HG03064 (cell line): ENCODE results near the gene MAP3K9.

ENCODE experiments used
- ATAC-seq: cut with Tn5 transposase; IDR thresholded peaks from one replicate; pipeline ENCODE4 v1.9.1; 2021; ENCODE audit warnings: low read depth; ENCODE audit not compliant: unreplicated experiment

MAP3K9 gene

DNA sequence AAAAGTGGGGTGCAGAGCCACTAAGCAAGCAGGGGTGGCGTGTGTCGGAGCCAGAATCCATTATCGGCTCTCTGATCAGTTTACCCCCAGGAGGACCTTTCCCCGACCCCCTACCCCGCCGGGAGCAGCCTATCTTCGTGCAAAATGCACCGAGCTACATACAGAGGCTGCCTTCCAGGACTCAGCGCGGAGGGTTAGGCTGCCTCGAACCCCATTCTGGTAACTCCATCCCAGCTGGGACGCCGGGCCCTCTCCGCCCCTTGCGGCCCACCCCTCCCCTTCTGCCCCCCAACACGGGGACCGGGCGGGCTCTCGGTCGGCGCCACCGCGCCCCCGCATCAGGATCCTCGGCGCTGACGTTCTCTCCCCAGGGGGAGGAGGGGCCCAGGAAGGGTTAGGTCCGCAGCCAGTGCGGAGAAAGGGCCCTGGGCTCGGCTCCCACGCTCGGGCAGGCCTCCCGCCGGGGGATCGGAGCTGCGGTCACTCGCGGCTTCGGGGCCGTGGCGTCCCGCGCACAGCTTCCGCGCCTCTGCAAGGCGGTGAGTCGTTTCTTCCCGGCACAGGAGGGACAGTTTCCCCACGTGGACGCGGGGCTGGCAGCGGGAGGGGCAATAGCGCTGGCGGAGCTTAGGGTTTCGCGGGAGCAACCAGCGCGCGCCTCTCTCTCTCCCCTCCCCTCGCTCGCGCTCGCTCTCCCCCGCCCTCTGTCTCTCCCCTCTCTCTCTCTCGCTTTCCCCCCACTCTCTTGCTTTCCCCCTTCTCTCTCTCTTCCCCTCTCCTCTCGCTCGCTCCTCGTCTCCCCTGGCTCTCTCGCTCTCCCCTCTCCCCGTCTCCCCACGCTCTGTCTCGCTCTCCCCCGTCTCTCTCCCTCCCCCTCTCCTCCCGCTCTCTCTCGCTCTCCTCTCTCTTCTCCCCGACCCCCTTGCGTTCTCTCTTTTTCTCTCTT, 12.5 kb upstream of the MAP3K9 start:
- no peak for ATAC-seq

- ATAC-seq, result no peak
These were observed 7.2 kb upstream of the MAP3K9 start for GRCh38 chr14:70816525-70816924.

- no peak for ATAC-seq
These were observed 5.2 kb upstream of the MAP3K9 start for GRCh38 chr14:70814466-70814865.

- ATAC-seq, result no peak
These were observed 3.0 kb upstream of the MAP3K9 start for GRCh38 chr14:70812124-70812818.

GRCh38 chr14:70811578-70811977, 2.3 kb upstream of the MAP3K9 start:
- no peak for ATAC-seq

DNA sequence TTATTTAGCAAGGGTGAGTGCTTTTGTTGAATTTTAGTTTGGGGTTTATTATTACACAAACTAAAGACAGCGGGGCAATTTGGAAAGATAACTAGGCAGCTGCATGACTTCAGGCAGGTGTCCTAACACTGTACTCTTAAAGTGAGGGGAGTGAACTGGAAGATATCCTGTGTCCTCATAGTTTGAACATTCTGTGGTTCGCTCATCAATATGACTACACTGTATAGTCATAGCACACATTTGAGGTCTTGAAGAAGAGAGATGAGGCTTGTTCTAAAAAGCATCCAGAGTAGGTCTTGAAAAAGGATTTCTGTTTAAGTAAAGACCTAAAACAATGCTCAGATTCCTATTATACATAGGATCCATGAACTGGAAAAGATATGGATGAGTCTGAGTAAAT, 1.7 kb upstream of the MAP3K9 start:
- no peak for ATAC-seq

DNA sequence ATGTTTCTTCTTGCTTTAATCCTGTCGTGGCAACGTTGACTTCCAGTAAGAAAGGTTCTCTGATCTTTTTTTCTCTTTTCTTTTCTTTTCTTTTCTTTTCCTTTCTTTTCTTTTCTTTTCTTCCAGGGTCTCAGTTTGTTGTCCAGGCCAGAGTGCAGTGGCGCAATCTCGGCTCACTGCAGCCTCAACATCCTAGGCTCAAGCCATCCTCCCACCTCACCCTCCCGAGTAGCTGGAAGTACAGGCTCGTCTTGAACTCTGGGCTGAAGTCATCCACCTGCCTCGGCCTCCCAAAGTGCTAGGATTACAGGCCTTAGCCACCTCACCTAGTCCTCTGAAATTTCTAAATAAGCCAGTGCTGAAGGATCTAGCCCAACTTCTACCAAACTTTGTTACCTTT, 1.3 kb upstream of the MAP3K9 start:
- no peak for ATAC-seq

- ATAC-seq, result peak; percentile 16
These were observed 693 bp downstream of the MAP3K9 start for GRCh38 chr14:70808416-70809224.

- no peak for ATAC-seq
These were observed 1.4 kb downstream of the MAP3K9 start for GRCh38 chr14:70807898-70808415.

DNA sequence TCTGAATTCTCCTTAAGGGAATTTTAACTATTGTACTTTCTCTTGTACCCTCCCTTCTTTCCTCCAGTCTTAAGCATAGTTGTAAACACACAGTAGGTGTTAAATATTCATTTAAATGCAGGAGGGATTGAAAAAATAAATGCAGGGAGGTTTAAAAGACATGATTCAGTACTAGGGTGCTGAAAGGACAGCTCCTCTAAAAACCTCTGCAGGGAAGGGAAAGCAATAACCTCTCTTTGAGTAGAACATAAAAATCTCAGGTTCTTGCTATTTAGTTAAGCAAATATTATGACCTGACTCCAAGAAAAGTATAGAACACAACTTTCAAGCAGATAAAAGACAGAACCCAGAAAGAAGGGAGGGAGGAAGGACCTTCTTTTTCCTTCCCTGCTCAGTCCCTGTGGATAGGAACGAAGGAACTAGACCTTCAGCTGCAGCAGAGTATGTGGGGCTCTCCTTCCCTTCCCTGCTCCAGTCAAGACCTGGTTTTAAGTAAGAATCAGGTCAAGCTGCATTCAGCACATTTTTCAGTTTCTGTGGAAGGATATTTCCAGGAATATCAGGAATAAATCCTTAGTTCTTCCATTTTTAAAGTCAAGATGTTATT, 4.7 kb downstream of the MAP3K9 start:
- ATAC-seq, result no peak

DNA sequence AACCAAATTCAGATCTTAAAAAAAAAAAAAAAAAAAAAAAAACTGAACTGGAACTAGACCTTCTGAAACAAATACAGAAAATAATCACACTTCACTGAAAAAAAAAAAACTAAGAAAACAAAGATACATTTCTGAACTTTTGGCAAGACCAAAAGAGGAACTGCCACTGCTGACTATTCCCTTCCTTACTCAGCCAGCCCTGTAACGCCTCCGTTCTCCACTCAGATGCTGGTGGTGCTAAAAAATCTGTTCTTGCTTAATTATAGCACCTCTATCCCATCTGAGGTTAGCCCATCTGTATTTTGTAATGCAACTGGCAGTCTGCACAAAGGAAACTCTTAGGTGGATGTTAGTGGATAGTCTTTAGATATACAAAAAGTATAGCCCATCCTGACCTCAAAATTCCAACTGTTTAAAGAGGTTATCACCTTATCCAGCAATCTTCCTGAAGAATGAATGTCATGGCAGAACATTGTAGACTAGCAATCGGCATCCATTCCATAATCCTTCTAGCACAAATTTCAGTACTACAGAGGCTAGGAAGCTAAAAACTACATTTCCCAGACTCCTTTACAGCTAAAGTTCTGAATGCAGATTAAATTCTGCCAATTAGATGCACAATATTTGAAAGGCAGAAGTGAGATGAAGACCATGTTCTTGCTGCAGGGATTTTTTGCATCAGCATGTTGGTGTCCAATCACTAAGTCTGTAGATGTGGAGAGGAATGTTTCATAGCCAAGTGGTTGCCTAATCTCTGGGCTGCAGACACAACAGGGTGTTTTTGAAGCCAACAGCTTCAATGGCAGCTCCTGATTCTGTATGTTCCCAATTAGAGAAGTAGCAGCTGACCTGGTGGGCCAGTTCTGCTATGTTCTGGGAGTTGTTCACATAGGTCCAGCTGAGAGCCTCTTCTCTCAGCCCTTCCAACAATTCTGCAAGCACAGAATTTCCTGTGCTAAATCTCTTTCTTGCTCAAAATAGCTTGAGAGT, 5.7 kb downstream of the MAP3K9 start:
- ATAC-seq, result peak; percentile 73

DNA sequence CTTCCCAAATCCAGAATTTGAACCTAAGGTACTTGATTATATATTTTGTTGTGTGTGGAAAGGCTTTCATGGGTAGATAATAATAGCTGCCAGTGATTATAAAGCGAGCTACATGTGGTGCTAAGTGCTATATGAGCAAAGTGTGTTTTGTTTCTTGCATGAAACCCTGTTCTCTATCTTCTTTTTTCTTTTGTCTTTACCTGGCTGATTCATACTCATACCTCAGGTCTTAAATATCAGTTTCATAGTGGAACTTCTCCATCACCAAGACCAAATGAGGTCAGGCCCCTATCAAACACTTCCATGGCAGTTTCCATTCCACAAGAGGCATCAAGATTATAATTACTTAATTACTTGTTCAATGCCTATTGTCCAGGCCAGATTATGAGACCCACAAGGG, 6.9 kb downstream of the MAP3K9 start:
- ATAC-seq, result no peak

GRCh38 chr14:70801836-70802235, 7.5 kb downstream of the MAP3K9 start:
- ATAC-seq, result no peak

DNA sequence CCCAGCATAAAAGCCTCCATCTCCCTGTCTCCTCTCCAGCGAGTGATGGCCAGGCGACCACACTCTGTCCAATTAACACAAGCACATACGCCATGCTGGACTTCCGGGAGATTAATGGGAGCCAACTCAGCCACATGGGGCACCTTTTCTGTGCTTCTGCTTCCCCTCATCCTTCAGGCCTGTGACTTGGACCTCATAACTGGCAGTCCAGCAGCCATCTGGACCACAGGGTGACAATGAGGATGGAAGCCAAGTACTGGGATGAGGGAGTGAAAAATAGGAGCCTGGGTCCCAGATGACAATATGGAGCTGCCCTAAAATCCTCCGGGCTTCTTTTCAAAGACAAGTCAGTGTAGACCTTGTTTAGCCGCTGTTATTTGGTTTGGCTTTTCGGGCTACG, 12.8 kb downstream of the MAP3K9 start:
- no peak for ATAC-seq

DNA sequence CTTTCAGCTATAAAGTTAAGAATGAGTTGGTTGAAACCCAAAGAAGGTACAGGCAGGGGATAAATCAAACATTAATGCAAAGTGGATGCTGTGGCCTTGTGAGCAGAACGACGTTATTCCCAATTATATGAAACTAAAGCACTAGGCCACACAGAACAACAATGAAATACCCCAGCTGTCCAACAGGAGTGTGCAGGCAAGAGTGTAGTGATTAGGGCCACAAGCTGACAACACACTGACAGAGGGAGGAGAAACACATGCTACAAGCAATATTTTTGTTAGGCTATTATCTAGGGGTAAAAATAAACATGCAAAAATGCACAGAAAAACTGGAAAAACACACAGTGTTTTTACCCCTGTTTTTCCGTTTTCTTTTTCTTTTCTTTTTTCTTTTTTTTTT, 15.0 kb downstream of the MAP3K9 start:
- no peak for ATAC-seq

DNA sequence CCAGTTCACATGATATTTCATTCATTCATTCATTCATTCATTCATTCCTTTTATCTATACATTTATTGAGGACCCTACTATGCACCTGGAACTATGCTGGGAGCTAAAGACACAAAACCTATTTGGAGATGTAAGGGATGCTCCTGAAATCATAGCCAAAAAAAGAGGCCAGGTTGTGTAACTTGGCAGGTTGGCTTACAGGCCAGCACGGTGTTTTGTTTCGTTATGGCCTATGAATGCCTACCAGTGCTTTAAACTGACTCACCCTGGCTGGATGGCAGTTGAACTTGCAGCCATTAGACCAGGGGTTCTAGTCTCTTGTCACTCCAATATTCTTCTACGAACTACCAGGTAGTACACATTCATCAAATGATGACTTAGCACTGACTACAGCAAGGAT, 15.7 kb downstream of the MAP3K9 start:
- no peak for ATAC-seq

GRCh38 chr14:70792939-70793338, 16.4 kb downstream of the MAP3K9 start:
- ATAC-seq, result no peak

- no peak for ATAC-seq
These were observed 17.3 kb downstream of the MAP3K9 start for GRCh38 chr14:70791971-70792370.

DNA sequence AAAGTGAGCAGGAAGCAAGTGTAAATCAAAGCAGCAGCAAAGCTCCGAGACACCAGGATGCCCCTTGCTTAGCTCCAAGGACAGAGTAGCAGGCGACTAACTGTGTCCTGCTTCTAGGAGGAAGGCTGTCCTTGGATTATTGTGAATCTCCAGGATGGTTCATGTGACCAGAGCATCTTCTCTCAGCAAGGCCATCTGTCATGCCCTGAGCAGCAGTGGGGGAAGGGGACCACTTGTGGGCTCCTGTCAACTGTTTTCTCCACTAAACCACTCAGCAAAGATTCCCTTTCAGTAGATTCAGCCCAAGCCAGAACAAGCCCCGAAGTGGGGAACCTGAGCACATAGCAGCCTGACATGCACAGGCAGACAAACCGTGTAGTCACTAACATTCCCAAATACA, 19.4 kb downstream of the MAP3K9 start:
- ATAC-seq, result no peak
